ENCODE data around the gene NQO1. TPM values are rescaled to one million over a fixed set of nuclear protein-coding genes. Genes with fewer than 3 reads are reported as not detected.

The NQO1 gene
- total and polyA plus RNA-seq, 9 of the 15 experiments (the other 6 are each of a cell fraction or from before 2014, with no cell fraction given): 96.7 to 198 (median 122) TPM

GRCh38 chr16:69720822-69721430 lies 5.4 kb downstream of the NQO1 start:
- Histone ChIP-seq H3K9ac (ENCODE audit: insufficient read depth in 1 of 2, low read depth in 2 of 2, low read length in 2 of 2) (peak overlapping the region in 1 of 2 experiments; percentile 24; a peak in 1 of 4 replicates), H3K36me3 (ENCODE audit: control insufficient read depth, insufficient read depth, low read length) (peaks cover 27% of the 10 kb centered on the region; the same call in 1 of the 3 replicates), H3K27me3 (ENCODE audit: control insufficient read depth in 2 of 2, insufficient read depth in 2 of 2, low read length in 2 of 2) (no peaks in the 10 kb centered on the region; a peak in 1 of 5 replicates), H3K4me3 (no peak overlapping the region), H3K79me2 (ENCODE audit: control insufficient read depth, insufficient read depth, low read length) (peaks cover 31% of the 10 kb centered on the region), H3K4me1 (replicated peaks in 1 of 2; ENCODE audit: control insufficient read depth in 2 of 2, insufficient read depth in 2 of 2, low read length in 2 of 2) (peaks cover 17 to 24% of the 10 kb centered on the region in 2 experiments; a peak in 4 of 5 replicates), H3K27ac (ENCODE audit: extremely low read depth, low read depth, low read length) (no peak overlapping the region), H3K4me2 (ENCODE audit: insufficient read depth, low read length) (no peak overlapping the region), H2AFZ (ENCODE audit: low read depth, low read length) (peak overlapping the region; percentile 83; the same call in 1 of the 2 replicates), H4K20me1 (replicated peaks; ENCODE audit: control insufficient read depth, insufficient read depth, low read length) (no peaks in the 10 kb centered on the region), H3K9me1 (ENCODE audit: control insufficient read depth, insufficient read depth, low read length) (no peaks in the 10 kb centered on the region), H3K9me3 (replicated peaks; ENCODE audit: control insufficient read depth, insufficient read depth, low read depth, low read length) (no peaks in the 10 kb centered on the region)
- ATAC-seq (no peak), FAIRE-seq (no peak), DNase-seq (ENCODE audit: extremely low read depth in 1 of 4, low spot score in 3 of 4) (no peak)
- BruUV-seq (replicated peaks): no TSS peak
- TF ChIP-seq ZNF584 (CRISPR knock-in tag; IDR thresholded peaks at IDR 0.05; ENCODE audit: low read depth): no peak
- no peak for TF ChIP-seq ZNF507 (tag; conservative IDR thresholded peaks at IDR 0.05)
- TF ChIP-seq ILK (tag; IDR thresholded peaks at IDR 0.05; ENCODE audit: borderline replicate concordance, low read depth): no peak
- no peak for TF ChIP-seq SMARCE1 (IDR thresholded peaks at IDR 0.05)
- no peak for TF ChIP-seq ZNF133 (CRISPR knock-in tag; IDR thresholded peaks at IDR 0.05)
- no peak for TF ChIP-seq SRSF7 (optimal IDR thresholded peaks at IDR 0.05; ENCODE audit: low read depth, low read length)
- TF ChIP-seq ZBTB5 (IDR thresholded peaks at IDR 0.05): no peak
- TF ChIP-seq NR4A1 (CRISPR knock-in tag; IDR thresholded peaks at IDR 0.05): no peak
- TF ChIP-seq NR4A1 (tag; IDR thresholded peaks at IDR 0.05): no peak
- TF ChIP-seq HDAC1 (IDR thresholded peaks at IDR 0.05): no peak
- no peak for TF ChIP-seq ZSCAN32 (CRISPR knock-in tag; IDR thresholded peaks at IDR 0.05)
- no peak for TF ChIP-seq DPF2 (IDR thresholded peaks at IDR 0.05)
- TF ChIP-seq ZNF121 (CRISPR knock-in tag; conservative IDR thresholded peaks at IDR 0.05): no peak
- TF ChIP-seq BCL6 (CRISPR knock-in tag; IDR thresholded peaks at IDR 0.05): no peak
- TF ChIP-seq ZNF76 (CRISPR knock-in tag; IDR thresholded peaks at IDR 0.05; ENCODE audit: borderline replicate concordance): no peak
- TF ChIP-seq EP300 (IDR thresholded peaks at IDR 0.05; ENCODE audit: low read length): no peak
- TF ChIP-seq NFE2 (IDR thresholded peaks at IDR 0.05; ENCODE audit: low read depth): no peak
- no peak for TF ChIP-seq CEBPZ (IDR thresholded peaks at IDR 0.05; ENCODE audit: borderline replicate concordance, low read depth, low read length)
- no peak for TF ChIP-seq LCOR (CRISPR knock-in tag; IDR thresholded peaks at IDR 0.05)
- TF ChIP-seq CREB1 (IDR thresholded peaks at IDR 0.05): no peak
- TF ChIP-seq CREB1 (CRISPR knock-in tag; IDR thresholded peaks at IDR 0.05): no peak
- intact Hi-C loops (cut with micrococcal nuclease) (no loop called here), in situ Hi-C loops (cut with MboI) (no loop called here)
- ChIA-PET CTCF (ENCODE audit: low intra/inter-chr PET ratio) (no interaction called here), POLR2A (interaction anchor here (1.0 to 8.6 kb wide), 4 partner anchors 12 to 20 kb away, joined by 4 to 66 read pairs (median 6); no protein-coding TSS in a partner anchor)
- WGBS (ENCODE audit: insufficient coverage, low coverage, missing lambda C conversion rate): 93% methylated on average over 7 of the region's 10 CpGs

All from K562 (cell line).